OCI-LY3 (cell line): ENCODE results near the gene GDPD5.

Source experiments
- H2AFZ ChIP-seq: fragments of 200-600, 300-600 bp; shearing (Covaris generic); 2 replicates; pipeline ENCODE4 v1.6.0; 2014; ENCODE audit warnings: antibody characterized with exemption, low read depth, low read length
- H3K27ac ChIP-seq: fragments of 200-600, 300-600 bp; sonication (generic); 2 replicates; pipeline ENCODE4 v1.5.1; 2014; ENCODE audit warnings: mild to moderate bottlenecking, low read length, moderate library complexity, mixed read lengths
- H3K27me3 ChIP-seq: fragments of 200-600, 300-600 bp; sonication (generic); 2 replicates; pipeline ENCODE4 v1.6.1; 2014; ENCODE audit warnings: low read depth, low read length, mixed read lengths
- H3K36me3 ChIP-seq: fragments of 200-600, 300-600 bp; sonication (generic); replicated peaks from 2 replicates; pipeline ENCODE3; 2014; ENCODE audit warnings: low read depth, low read length, mixed read lengths
- H3K4me1 ChIP-seq: fragments of 300-600, 200-600 bp; sonication (generic); 2 replicates; pipeline ENCODE4 v1.6.1; 2014; ENCODE audit warnings: low read length, mixed read lengths
- H3K4me2 ChIP-seq: fragments of 200-600, 300-600 bp; sonication (generic); 2 replicates; pipeline ENCODE4 v1.6.1; 2014; ENCODE audit warnings: low read length, mixed read lengths
- H3K4me3 ChIP-seq: fragments of 300-600, 200-600 bp; sonication (generic); 2 replicates; pipeline ENCODE4 v1.5.1; 2014; ENCODE audit warnings: antibody characterized with exemption, mild to moderate bottlenecking, low read length, moderate library complexity
- H3K79me2 ChIP-seq: fragments of 300-600, 200-600 bp; shearing (Covaris generic); 2 replicates; pipeline ENCODE4 v1.6.1; 2014; ENCODE audit warnings: mild to moderate bottlenecking, low read length, mixed read lengths
- H3K9ac ChIP-seq: fragments of 300-600, 200-600 bp; shearing (Covaris generic); 2 replicates; pipeline ENCODE4 v1.6.0; 2014; ENCODE audit warnings: mild to moderate bottlenecking, low read length, moderate library complexity
- H3K9me3 ChIP-seq: fragments of 200-600, 300-600 bp; shearing (Covaris generic); 2 replicates; pipeline ENCODE4 v1.6.1; 2014; ENCODE audit warnings: low read length, mixed read lengths; ENCODE audit not compliant: insufficient read depth
- H4K20me1 ChIP-seq: fragments of 200-600, 300-600 bp; sonication (generic); 2 replicates; pipeline ENCODE4 v1.6.1; 2016; ENCODE audit warnings: low read length, mixed read lengths; ENCODE audit not compliant: insufficient read depth
- CTCF ChIP-seq: fragments of 200-600, 300-600 bp; sonication (generic); IDR thresholded peaks from 2 replicates; pipeline ENCODE4 v1.5.1; 2014; ENCODE audit warnings: antibody characterized with exemption, low read length, low read depth
- EZH2phosphoT487 ChIP-seq: fragments of 200-600 bp; shearing (Covaris generic); IDR thresholded peaks from 2 replicates; pipeline ENCODE4 v1.6.1; 2018; ENCODE audit warnings: antibody characterized with exemption, mixed run types, low read depth

GDPD5 gene

GRCh38 chr11:75424396-75424795, 101.3 kb downstream of the GDPD5 start:
- Histone ChIP-seq H2AFZ (no peak overlapping the region), H3K36me3 (no peaks in the 10 kb centered on the region), H3K4me2 (no peak overlapping the region), H3K27me3 (no peaks in the 10 kb centered on the region), H3K4me1 (0 out of 2 replicates have a peak, but pooled peaks cover 4% of the 10 kb centered on the region), H3K9ac (no peak overlapping the region), H3K79me2 (no peaks in the 10 kb centered on the region), H3K9me3 (no peaks in the 10 kb centered on the region), H4K20me1 (no peaks in the 10 kb centered on the region), H3K4me3 (no peak overlapping the region), H3K27ac (no peak overlapping the region)
- TF ChIP-seq EZH2phosphoT487 (no peak), CTCF (no peak)

GRCh38 chr11:75423721-75424120, 102.0 kb downstream of the GDPD5 start:
- TF ChIP-seq EZH2phosphoT487, result no peak
- TF ChIP-seq CTCF, result no peak
- H3K79me2 ChIP-seq, result no peaks in the 10 kb centered on the region
- H2AFZ ChIP-seq, result no peak overlapping the region
- no peaks in the 10 kb centered on the region for H3K9me3 ChIP-seq
- no peak overlapping the region for H3K4me3 ChIP-seq
- H3K4me2 ChIP-seq, result no peak overlapping the region
- H3K27me3 ChIP-seq, result no peaks in the 10 kb centered on the region
- 0 out of 2 replicates have a peak, but pooled peaks cover 4% of the 10 kb centered on the region for H3K4me1 ChIP-seq
- peaks cover 3% of the 10 kb centered on the region for H3K36me3 ChIP-seq
- no peaks in the 10 kb centered on the region for H4K20me1 ChIP-seq
- H3K9ac ChIP-seq, result no peak overlapping the region
- H3K27ac ChIP-seq, result no peak overlapping the region

DNA sequence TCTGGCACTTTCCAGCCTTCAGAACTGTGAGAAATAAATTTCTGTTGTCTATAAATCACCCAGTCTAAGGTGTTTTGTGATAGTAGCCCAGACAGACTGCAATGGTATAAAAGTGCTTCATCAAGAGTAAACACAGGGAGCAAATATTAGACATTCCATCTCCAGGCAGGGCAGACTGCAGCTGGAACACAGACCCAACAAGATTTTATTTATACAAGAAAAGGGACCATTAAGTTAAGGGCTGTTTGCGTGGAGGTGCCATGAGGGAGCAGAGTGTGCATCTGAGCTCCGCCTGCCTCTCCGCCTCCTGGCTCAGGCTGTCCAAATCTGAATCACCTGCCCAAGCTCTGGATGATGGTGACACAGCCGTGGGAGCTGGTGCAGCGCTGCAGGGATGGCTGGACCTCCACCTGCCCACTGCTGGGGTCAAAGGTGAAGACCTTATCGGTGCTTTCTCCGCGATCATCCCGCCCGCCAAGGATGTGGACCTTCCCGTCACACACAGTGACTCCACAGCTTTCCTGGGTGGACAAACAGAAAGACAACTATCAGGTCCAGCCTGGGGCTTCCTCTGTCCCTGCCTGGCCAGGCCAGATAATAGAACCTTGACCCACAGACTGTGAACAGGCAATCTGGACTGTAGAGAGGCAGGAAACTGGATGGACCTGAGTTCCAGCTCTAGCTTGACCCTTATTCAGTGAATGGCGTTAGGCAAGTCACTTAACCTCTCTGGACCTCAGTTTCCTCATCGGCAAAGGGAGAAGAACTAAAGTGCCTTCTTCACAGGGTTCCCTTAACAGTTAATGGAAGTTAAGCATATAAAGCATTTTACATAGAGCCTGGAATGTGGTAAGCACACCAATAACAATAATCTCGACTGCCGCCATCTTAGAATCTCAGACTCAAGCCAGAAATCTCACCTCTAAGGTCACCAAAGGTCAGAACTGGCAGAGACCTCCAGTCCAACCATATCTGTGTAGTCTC, 103.2 kb downstream of the GDPD5 start:
- no peaks in the 10 kb centered on the region for H3K79me2 ChIP-seq
- peaks cover 3% of the 10 kb centered on the region for H3K36me3 ChIP-seq
- H4K20me1 ChIP-seq, result no peaks in the 10 kb centered on the region
- TF ChIP-seq EZH2phosphoT487 (no peak), CTCF (no peak)
- H3K4me3 ChIP-seq, result no peak overlapping the region
- no peaks in the 10 kb centered on the region for H3K9me3 ChIP-seq
- no peaks in the 10 kb centered on the region for H3K27me3 ChIP-seq
- no peak overlapping the region for H3K9ac ChIP-seq
- H3K4me2 ChIP-seq, result no peak overlapping the region
- H3K27ac ChIP-seq, result no peak overlapping the region
- no peak overlapping the region for H2AFZ ChIP-seq
- no peaks in the 10 kb centered on the region for H3K4me1 ChIP-seq

GRCh38 chr11:75421902-75422247, 103.9 kb downstream of the GDPD5 start:
- TF ChIP-seq CTCF (no peak), EZH2phosphoT487 (no peak)
- no peaks in the 10 kb centered on the region for H3K79me2 ChIP-seq
- H4K20me1 ChIP-seq, result no peaks in the 10 kb centered on the region
- no peak overlapping the region for H3K4me2 ChIP-seq
- H3K4me1 ChIP-seq, result no peaks in the 10 kb centered on the region
- no peaks in the 10 kb centered on the region for H3K9me3 ChIP-seq
- H3K27ac ChIP-seq, result no peak overlapping the region
- no peak overlapping the region for H3K4me3 ChIP-seq
- no peak overlapping the region for H3K9ac ChIP-seq
- no peaks in the 10 kb centered on the region for H3K27me3 ChIP-seq
- H3K36me3 ChIP-seq, result peaks cover 6% of the 10 kb centered on the region
- H2AFZ ChIP-seq, result no peak overlapping the region
